Endometrial microvascular endothelial cells (primary cell): ENCODE measurements around the gene BANF2. TPM values are rescaled to one million over a fixed set of nuclear protein-coding genes. Genes with fewer than 3 reads are reported as not detected.
"Not testable (repeated sequence)": the region's sequence is repeated elsewhere in the genome, so short reads cannot be mapped to it uniquely, and the experiment has no call there.

Experiments used
- in situ Hi-C: cut with HindIII; loops from 2 replicates; pipeline ENCODE4 v1.10.0; 2017; ENCODE audit warnings: low sequenced_read_pairs, low pct_unique_long_range_greater_than_20kb; ENCODE audit errors: inconsistent ontology term
- total RNA-seq: library from RNA; depleted of rRNA; stranded (reverse); fragments of >200 nt; gene quantifications from one replicate; pipeline ENCODE4 v1.2.3, GENCODE V29; 2015; ENCODE audit errors: inconsistent ontology term

Gene BANF2
- not detected for total RNA-seq

GRCh38 chr20:17699931-17700351, at the start of gene BANF2:
TSS of gene BANF2 (plus strand) at chr20:17699966. CDS start at chr20:17725026, 25,060 bp downstream.
- in situ Hi-C loops = no loop called here

- in situ Hi-C loops = no loop called here
Observed at GRCh38 chr20:17650301-17651128, 49.3 kb upstream of the BANF2 start.

GRCh38 chr20:17651129-17651759, 48.5 kb upstream of the BANF2 start:
- in situ Hi-C loops = no loop called here

- in situ Hi-C loops = no loop called here
Observed at GRCh38 chr20:17651760-17652388, 47.9 kb upstream of the BANF2 start.

DNA sequence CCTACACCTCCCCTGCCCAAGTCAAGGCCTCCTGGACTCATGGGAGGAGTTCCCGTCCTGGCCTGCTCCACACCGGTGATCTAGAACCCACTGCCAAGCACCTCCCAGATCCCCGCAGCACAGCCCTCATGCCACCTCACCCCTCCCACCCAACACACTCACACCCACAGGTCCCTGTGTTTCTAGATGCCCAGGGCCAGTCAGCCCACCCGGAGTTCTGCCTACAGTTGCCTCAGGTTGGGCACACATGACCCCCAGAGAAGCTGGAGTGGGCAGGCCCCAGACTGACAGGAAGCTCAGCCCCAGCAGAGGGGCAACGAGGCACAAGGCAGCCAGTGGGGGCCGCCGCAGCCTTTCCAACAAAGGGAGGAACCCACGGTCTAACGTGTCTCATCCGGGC, 47.4 kb upstream of the BANF2 start:
- in situ Hi-C loops = no loop called here

DNA sequence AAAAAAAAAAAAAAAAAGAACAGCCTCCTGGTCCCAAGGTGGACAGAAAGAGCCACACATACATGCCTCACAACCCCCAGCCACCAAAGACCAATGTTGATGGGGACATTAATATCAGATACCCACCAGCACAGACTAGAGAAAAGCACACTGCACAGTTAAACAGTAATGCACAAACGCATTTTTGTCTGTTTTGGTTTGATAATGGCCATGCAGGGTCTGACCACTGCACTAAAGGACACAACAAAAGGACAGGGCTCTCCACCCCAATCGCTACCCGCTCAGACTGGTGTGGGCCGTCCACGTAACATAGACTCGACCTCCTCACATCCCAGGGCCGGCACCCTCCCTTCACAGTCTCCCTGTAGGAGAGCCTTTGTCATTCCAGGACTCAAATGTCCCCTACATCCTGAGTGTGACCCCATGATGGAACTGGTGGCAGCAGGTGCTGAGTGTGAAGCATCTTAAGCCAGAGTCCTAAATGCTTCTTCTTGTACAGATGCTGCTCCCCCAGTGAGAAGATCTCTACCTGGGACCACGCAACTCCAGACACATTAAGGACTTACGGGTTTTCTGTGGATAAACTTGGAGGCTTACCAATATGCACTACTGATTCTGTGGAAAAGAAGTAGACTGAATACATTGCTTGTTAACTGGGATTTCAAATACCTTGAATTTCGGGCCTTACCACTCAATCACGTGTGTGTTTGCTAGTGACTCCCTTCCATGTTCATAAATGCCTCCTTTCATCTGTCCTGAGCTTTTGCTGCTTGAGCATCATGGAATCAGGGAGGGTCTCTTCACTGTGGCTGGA, 45.7 kb upstream of the BANF2 start:
- in situ Hi-C loops = no loop called here

- in situ Hi-C loops = no loop called here
Observed at GRCh38 chr20:17654649-17655285, 45.0 kb upstream of the BANF2 start.

DNA sequence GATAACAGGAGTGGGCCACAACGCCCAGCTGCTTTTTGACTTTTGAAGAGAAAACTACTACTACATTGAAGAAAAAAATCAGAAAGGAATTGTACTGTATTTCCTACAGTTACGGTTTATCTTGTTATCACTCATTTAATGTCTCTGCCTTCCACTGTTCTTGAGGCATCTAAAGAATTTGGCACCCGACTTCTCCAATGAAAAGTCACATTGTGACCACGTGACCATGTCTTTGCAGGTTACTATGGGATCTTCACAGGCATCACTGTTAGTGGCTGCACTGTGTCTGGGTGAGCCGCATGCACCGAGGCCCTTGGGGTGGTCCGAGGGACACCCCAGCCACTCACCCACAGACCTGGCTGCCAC, 44.5 kb upstream of the BANF2 start:
- in situ Hi-C loops = no loop called here

DNA sequence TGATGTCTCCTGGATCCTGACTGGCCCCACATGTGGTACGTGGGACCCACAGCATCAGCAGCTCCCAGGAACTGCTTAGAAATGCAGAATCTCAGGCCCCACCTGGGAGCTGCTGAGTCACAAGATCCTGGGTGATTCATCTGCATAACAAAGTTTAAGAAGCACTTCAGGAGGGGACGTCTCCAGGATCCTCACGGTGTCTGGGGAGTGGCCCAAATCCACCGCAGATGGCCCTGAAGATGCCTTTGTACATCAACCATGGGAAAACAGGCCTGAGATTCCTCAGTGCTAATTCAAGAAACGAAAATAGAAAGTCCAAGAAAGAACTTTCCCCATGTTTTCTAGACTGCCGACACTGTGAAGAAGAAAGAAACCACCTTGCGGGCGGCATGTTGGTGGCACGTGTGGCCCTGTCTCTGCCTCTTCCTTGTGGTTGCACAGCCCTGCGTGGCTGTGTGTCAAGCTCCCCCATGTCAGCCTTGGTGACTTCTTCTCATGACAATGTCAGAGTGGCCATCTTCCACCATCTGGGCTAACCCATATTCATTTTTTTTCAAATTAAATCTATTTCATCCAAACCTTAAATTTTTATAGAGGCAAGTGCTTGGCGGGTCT, 43.8 kb upstream of the BANF2 start:
- in situ Hi-C loops = no loop called here

- in situ Hi-C loops = no loop called here
Observed at GRCh38 chr20:17657079-17657825, 42.5 kb upstream of the BANF2 start.

- in situ Hi-C loops = no loop called here
Observed at GRCh38 chr20:17657898-17658647, 41.7 kb upstream of the BANF2 start.

DNA sequence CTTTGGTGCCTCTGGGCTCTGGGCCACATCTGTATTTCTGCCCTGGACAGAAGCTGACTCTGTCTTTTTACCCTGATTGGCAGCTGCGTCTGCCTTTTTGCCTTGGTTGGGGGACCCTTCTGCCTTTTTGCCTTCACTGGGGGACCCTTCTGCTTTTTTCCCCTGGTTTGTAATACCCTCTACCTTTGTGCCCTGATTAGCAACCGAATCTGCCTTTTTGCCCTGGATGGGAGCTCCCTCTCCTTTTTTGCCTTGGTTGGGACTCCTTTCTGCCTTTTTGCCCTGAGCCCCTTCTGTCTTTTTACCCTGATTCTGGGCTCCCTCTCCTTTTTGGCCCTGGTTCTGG, 41.1 kb upstream of the BANF2 start:
- in situ Hi-C loops = no loop called here

DNA sequence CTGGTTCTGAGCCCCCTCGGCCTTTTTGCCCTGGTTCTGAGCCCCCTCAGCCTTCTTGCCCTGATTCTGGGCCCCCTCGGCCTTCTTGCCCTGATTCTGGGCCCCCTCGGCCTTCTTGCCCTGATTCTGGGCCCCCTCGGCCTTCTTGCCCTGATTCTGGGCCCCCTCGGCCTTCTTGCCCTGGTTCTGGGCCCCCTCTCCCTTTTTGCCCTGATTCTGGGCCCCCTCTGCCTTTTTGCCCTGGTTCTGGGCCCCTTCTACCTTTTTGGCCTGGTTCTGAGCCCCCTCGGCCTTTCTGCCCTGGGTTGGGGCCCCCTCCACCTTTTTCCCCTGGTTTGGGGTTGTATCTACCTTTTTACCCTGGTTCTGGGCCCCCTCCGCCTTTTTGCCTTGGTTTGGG, 40.4 kb upstream of the BANF2 start:
- in situ Hi-C loops = not testable (repeated sequence)

- in situ Hi-C loops = no loop called here
Observed at GRCh38 chr20:17659801-17660200, 40.0 kb upstream of the BANF2 start.

DNA sequence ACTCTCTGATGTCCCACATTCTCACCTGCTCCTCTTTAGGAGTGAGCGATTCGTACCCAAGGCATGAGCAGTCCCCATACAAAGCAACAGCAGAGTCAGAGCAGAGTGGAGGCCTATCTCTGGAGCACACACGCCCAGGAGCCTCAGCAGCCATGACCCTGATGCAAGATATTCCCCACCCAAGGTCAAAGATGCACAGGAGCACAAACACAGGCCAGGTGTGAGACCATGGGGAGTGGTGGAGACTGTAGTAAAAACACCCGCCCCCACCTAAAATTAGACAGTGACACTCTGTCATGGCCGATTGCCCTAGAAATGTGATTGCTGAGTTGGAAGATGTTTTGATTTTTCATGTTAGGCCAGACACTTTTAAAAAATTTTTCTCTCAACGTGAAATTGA, 39.1 kb upstream of the BANF2 start:
- in situ Hi-C loops = no loop called here

- in situ Hi-C loops = no loop called here
Observed at GRCh38 chr20:17661121-17661744, 38.5 kb upstream of the BANF2 start.
